ENCODE measurements around the gene HYPK. TPM values are rescaled to one million over a fixed set of nuclear protein-coding genes. Genes with fewer than 3 reads are reported as not detected.
"Not testable (repeated sequence)": the region's sequence is repeated elsewhere in the genome, so short reads cannot be mapped to it uniquely, and the experiment has no call there.

The HYPK gene
- total RNA-seq, 1 donor from 2014 or later = 11.3 TPM

GRCh38 chr15:43821505-43821904 lies 21.1 kb downstream of the HYPK start:
- ATAC-seq = no peak
- peaks cover 17% of the 10 kb centered on the region for H3K36me3 ChIP-seq
- H3K4me3 ChIP-seq = no peak overlapping the region
- intact Hi-C loops (cut with DNase I) = no loop called here
- H3K9me3 ChIP-seq = no peaks in the 10 kb centered on the region
- H3K27ac ChIP-seq = no peak overlapping the region
- H3K27me3 ChIP-seq = no peaks in the 10 kb centered on the region
- DNase-seq = no peak
- peaks cover 25% of the 10 kb centered on the region for H3K4me1 ChIP-seq
- TF ChIP-seq CTCF (IDR thresholded peaks at IDR 0.05) = no peak

- DNase-seq = peak; percentile 95
- peak within 1 kb of the TSS; percentile 78 for H3K4me3 ChIP-seq
- H3K36me3 ChIP-seq = no peaks in the 10 kb centered on the region
- intact Hi-C loops (cut with DNase I) = no loop called here
- peak within 1 kb of the TSS; percentile 90 for H3K27ac ChIP-seq
- H3K9me3 ChIP-seq = no peaks in the 10 kb centered on the region
- no peaks in the 10 kb centered on the region for H3K27me3 ChIP-seq
- peak; percentile 97 for ATAC-seq
- H3K4me1 ChIP-seq = peaks cover 37% of the 10 kb centered on the region
- no peak for TF ChIP-seq CTCF (IDR thresholded peaks at IDR 0.05)
These were observed 24.2 kb downstream of the HYPK start, which contains the start of gene MFAP1 for GRCh38 chr15:43824302-43825246. Gene MFAP1, minus strand, starts transcription at chr15:43824690. Its CDS starts 121 bp downstream, at chr15:43824569.

- ATAC-seq; H3K9me3 ChIP-seq; H3K27ac ChIP-seq; H3K36me3 ChIP-seq; H3K4me3 ChIP-seq; intact Hi-C loops (cut with DNase I); DNase-seq; H3K27me3 ChIP-seq: not testable (repeated sequence)
- H3K4me1 ChIP-seq = peaks cover 37% of the 10 kb centered on the region
These were observed 24.9 kb downstream of the HYPK start for GRCh38 chr15:43825305-43825704.

- peaks cover 37% of the 10 kb centered on the region for H3K4me1 ChIP-seq
- ATAC-seq = no peak
- H3K9me3 ChIP-seq = no peaks in the 10 kb centered on the region
- intact Hi-C loops (cut with DNase I) = no loop called here
- peak overlapping the region; percentile 67 for H3K27ac ChIP-seq
- TF ChIP-seq CTCF (IDR thresholded peaks at IDR 0.05) = no peak
- DNase-seq = no peak
- H3K27me3 ChIP-seq = no peaks in the 10 kb centered on the region
- peak overlapping the region; percentile 71 for H3K4me3 ChIP-seq
- H3K36me3 ChIP-seq = no peaks in the 10 kb centered on the region
These were observed 25.7 kb downstream of the HYPK start for GRCh38 chr15:43826029-43826507.

- ATAC-seq = peak; percentile 92
- H3K27me3 ChIP-seq = no peaks in the 10 kb centered on the region
- no peaks in the 10 kb centered on the region for H3K9me3 ChIP-seq
- H3K4me1 ChIP-seq = peaks cover 37% of the 10 kb centered on the region
- intact Hi-C loops (cut with DNase I) = no loop called here
- H3K4me3 ChIP-seq = peak within 1 kb of the TSS; percentile 71
- peak; percentile 90 for DNase-seq
- no peak for TF ChIP-seq CTCF (IDR thresholded peaks at IDR 0.05)
- H3K27ac ChIP-seq = peak within 1 kb of the TSS; percentile 67
- no peaks in the 10 kb centered on the region for H3K36me3 ChIP-seq
These were observed 26.3 kb downstream of the HYPK start, which contains the start of gene WDR76 for GRCh38 chr15:43826508-43827341. Gene WDR76, plus strand, starts transcription at chr15:43827002. Its CDS starts 31 bp downstream, at chr15:43827033.

Data from upper lobe of right lung (tissue), 1 donor.